HG03039 (cell line): Measurements from ENCODE around the gene GAL3ST2.
"Not testable (repeated sequence)": the region's sequence is repeated elsewhere in the genome, so short reads cannot be mapped to it uniquely, and the experiment has no call there.

Source experiments
- ATAC-seq: cut with Tn5 transposase; IDR thresholded peaks from one replicate; pipeline ENCODE4 v1.9.1; 2021; ENCODE audit warnings: mild to moderate bottlenecking, moderate library complexity; ENCODE audit not compliant: unreplicated experiment

Gene GAL3ST2

DNA sequence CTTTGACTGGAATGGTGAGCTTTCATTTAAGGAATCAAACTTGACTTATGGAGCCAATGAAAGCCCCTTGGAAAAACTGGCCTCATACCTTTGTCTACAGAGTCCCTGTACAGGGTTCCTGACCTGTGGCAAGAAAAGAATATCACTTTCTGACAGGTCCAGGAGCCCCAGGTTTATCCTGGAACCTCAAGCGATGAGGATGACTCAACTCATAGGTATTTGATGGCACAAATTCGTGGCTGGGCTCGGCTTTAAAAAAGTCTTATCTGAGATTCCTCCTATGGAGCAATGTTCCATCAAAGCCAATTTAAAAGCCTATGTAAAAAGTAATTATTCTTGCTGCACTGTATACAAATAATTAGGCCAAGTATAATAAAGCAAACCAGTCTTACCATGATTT is 14.8 kb downstream of the GAL3ST2 start:
- ATAC-seq = not testable (repeated sequence)

- no peak for ATAC-seq
Observed at GRCh38 chr2:241793385-241793784, 16.8 kb downstream of the GAL3ST2 start.

DNA sequence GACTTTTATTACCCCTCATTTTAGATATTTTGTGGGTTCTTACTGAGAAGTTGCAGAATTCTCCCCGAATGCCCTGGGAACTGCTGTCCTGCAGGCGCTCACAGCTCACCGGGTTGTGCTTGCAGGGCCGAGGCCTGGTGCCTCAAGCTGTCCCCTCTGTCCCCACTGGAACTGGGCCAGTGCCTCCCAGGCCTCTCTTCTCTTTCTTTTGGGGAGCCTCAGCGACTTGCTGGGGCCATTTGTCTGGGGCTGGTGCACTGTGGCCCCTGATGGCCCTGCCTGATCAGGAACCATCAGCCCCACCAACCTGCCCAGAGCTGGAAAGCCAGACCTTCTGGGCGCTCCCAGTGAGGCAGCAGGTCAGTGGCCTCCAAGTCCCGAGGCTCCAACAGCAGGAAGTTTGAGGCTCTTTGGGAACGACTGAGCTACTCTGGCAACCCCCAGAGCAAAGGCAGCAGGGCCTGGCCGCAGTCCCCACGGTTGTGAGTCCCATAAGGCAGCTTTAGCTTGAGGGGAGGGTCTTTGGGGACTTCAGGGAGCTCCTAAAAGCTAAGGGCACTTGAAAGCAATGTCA is 17.7 kb downstream of the GAL3ST2 start:
- no peak for ATAC-seq

DNA sequence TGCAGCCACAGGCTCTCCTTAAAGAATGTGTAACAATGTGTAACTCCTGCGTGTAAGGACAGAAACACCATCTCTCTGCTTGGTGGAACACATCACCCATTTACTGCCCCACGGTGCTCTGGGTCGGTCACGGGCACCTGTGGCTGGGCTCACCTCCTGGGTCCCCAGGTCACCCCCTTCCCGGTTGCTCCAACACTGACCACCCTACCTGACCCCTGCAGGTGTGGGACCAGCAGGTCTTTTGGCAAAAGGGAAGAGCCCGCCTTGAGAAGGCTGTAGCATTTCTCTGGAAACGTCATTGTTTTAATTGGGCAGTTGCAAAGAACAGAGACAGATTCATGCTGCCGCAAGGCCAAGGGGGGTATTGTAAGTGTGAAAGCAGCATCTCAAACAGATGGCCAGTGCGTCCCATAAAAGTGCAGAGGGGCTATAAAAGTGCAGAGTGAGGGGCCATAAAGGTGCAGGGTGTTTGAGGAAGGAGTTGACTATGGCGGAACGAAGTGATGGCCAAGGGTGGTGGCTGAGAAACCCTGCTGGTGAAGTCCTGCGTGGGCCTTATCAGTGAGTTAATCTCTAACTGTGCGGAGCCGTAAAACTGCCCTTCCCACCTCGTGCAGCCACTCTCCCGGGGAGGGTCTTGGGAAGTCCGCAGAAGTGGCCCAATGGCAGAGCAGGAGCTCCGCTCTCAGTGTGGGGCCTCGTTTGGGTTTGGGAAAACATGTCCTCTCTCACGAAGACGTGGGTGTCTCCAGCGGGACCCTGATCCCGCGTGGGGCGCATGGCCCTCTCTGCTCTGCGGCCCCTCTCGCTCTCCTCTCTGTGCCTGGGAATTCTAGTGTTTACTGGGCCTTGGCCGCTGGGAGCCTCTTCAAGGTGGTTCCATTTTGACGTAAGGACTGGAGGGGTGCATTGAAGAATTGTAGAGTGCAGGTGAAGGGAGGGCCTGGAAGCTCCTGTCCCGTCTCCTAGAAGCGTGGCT is 18.7 kb downstream of the GAL3ST2 start:
- ATAC-seq = no peak

DNA sequence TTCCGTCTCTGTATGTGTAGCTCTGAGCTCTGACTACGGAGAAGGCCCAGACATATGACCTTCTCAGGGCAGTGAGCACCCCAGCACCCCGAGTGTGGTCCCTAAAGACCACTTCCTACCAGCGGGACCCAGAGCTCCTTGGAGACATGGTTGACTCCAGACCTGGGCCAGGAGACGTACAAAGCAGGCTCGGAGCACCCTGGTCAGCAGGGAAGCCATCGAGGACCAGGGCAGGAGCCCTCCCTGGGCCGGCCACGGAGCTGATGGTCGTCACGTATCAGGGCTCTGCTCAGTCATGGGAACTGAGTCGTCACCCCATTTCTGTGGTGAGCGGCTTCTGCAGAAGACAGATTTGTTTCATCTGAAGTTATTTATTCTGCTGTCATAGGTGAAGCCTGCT is 19.6 kb downstream of the GAL3ST2 start:
- ATAC-seq = no peak

DNA sequence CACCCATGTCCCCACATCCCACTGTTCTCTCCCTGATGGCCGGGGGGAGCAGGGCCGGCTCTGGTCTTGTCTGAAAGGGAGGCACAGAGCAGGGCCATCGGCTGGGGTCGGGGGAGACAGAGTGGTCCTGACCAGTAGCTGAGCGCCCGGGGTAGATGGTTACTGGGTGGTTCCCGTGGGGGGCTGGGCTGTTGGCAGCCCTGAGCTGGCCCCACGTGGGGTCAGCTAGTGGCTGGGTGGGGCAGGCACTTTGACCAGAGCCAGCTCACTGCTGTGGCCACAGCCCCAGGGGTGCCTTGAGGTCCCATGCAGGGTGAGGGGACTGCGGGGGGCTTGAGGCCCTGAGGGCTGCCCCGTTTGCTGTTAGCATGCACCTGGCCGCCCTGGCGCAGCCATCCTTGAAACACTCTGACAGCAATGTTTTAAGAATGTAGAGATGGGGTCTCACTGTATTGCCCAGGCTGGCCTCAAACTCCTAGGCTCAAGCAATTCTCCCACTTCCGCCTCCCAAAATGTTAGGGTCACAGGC is 20.1 kb downstream of the GAL3ST2 start:
- ATAC-seq = no peak

- no peak for ATAC-seq
Observed at GRCh38 chr2:241797441-241798080, 20.9 kb downstream of the GAL3ST2 start.

GRCh38 chr2:241798081-241798630 is 21.5 kb downstream of the GAL3ST2 start:
- ATAC-seq = no peak

- ATAC-seq = no peak
Observed at GRCh38 chr2:241798631-241799521, 22.3 kb downstream of the GAL3ST2 start.

GRCh38 chr2:241799522-241800197 is 23.0 kb downstream of the GAL3ST2 start:
- no peak for ATAC-seq

- ATAC-seq = not testable (repeated sequence)
Observed at GRCh38 chr2:241800198-241800903, 23.7 kb downstream of the GAL3ST2 start.

DNA sequence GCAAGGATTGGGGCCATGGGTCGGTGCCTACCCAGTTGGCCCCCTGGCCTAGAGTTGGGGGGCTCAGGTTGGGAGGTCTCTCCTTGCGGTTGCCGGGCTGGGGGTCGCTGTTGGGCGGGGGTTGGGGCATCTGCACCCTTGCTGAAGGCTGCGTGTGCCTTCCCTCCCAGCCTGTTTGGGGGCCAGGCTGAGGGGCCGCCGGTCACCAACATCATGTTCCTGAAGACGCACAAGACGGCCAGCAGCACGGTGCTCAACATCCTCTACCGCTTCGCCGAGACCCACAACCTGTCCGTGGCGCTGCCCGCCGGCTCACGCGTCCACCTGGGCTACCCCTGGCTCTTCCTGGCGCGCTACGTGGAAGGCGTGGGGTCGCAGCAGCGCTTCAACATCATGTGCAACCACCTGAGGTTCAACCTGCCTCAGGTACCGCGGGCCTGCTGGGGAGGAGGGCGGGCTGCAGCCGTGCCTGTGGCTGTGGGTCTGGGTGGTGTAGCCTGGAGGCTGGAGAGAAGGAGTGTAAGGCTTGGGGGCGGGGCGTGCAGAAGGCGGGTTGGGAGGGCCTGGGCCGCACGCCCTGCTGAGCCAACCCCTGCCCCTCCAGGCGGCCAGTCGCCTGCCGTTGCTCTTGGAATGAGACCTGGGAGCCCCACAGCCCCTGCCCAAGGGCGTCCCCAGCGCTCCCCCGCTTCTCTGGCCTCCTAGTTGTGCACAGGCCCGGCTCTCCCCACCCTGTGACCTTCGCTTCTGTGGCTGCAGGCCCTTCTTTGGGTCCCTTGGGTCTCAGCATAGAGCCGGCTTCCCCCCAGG is 25.2 kb downstream of the GAL3ST2 start:
- ATAC-seq = no peak

DNA sequence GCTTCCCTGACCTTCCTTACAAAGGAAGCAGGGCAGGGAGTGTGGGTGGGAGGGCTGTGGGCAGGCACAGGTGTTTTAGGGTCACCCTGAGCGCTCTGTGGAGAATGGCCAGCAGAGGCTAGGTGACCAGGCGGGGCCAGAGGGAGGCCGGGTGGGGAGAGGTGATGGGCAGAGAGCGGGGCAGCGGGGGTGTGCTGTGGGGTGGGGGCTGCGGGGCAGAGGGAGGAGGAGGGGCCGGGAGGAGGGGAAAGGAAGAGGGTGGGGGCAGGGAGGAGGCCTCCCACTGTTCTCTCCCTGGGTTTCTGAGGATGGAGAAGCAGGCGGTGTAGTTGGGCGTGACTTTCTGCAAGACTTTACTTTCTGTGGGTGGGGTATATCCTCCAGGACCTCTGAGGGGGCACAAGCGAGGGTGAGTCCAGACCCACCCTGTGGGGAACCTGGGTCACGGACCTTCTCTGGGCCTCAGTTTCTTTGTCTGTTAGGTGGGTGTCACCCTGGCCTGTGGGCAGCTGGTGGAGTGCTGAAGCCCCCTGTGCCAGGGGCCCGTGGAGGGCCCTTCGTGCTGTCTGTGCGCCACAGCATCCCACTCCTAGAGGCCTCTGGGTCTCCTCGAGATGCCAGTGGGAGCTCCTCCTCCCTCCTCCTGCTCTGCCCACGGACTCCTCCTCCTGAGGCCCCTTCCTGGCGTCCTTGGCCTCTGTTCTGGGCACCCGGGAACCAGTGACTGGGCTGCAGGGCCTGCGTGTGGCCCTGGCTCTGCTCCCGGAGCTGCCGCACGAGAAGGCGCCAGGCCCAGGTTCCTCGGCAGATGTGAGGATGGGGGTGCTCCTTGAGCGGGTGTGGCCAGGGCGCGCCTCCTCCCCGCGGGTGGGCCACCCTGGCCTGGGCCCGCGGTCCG is 26.0 kb downstream of the GAL3ST2 start:
- no peak for ATAC-seq

DNA sequence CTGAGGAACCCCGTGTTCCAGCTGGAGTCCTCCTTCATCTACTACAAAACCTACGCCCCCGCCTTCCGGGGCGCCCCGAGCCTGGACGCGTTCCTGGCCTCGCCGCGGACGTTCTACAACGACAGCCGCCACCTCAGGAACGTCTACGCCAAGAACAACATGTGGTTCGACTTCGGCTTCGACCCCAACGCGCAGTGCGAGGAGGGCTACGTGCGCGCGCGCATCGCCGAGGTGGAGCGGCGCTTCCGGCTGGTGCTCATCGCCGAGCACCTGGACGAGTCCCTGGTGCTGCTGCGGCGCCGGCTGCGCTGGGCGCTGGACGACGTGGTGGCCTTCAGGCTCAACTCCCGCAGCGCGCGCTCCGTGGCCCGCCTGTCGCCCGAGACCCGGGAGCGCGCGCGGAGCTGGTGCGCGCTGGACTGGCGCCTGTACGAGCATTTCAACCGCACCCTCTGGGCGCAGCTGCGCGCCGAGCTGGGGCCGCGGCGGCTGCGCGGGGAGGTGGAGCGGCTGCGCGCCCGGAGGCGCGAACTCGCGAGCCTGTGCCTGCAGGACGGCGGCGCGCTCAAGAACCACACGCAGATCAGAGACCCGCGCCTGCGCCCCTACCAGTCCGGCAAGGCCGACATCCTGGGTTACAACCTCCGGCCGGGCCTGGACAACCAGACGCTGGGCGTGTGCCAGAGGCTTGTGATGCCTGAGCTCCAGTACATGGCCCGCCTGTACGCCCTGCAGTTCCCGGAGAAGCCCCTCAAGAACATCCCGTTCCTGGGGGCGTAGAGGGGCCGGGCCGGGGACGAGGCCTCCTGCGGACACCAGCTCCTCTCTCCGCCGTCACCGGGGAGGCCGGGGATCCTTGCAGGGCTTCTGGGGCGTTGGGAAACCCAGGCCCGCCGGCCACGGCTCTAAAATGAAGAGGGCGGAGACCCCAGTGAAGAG is 27.0 kb downstream of the GAL3ST2 start:
- ATAC-seq = no peak

DNA sequence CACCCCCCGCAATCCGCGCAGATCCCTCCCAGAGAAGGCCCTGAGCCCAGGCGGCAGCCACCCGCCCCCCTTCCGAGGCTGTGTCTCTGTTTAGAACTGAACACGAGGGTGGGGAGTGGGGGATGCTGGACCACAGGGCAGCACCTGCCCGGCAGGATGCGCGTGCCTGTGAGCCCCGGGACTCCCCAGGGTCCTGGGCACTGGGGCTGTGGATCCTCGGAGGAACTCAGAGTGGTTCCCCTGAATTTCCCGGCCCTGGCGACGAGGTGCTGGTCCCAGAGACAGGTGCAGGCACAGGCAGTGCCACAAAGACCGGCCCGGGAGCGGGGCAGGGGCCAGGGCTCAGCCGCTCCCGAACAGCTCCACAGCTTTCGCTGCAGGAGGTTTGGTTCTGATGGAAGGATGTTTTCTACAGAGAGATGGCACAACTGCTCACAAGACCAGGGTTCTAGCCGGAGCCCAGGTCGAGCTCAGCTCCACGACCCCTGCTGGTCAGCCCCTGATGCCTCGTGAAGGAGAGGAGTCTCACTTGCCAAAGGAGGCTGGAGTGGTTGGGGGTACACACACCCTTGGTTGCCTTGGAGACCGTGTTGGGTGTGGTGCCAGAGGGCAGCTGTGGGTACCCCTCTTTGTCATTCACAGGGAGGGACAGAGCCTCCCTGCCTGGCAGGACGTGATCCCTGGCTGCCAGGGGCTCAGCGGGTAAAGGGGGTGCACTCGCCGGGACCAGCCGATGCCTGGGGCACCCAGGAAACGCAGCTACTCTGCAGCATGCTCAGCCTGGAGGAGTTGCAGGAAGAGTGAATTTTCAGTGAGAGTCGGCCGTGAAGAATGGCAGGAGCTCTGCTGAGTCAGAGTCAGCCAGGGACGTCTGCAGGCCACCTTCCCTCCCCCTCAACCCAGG is 28.0 kb downstream of the GAL3ST2 start:
- ATAC-seq = no peak
